Tibial nerve (tissue), 3 donors: Measurements from ENCODE around the gene MPZL1.

Source experiments
- CTCF ChIP-seq, 5 experiments: fragments of 200-600 bp in 3 of 5; fragments of 450-650 bp in 2 of 5; sonication (generic) in 3 of 5; IDR thresholded peaks; one replicate each; pipeline ENCODE4 v1.5.1; 2016 to 2019; ENCODE audit warnings: antibody characterized with exemption in 5 of 5, mild to moderate bottlenecking in 3 of 5, moderate library complexity in 2 of 5
- POLR2A ChIP-seq, 2 donors: fragments of 450-650 bp; IDR thresholded peaks; one replicate each; pipeline ENCODE4 v1.6.1; 2017; ENCODE audit warnings: antibody characterized with exemption in 2 of 2, mild to moderate bottlenecking in 2 of 2, moderate library complexity in 2 of 2

DNA sequence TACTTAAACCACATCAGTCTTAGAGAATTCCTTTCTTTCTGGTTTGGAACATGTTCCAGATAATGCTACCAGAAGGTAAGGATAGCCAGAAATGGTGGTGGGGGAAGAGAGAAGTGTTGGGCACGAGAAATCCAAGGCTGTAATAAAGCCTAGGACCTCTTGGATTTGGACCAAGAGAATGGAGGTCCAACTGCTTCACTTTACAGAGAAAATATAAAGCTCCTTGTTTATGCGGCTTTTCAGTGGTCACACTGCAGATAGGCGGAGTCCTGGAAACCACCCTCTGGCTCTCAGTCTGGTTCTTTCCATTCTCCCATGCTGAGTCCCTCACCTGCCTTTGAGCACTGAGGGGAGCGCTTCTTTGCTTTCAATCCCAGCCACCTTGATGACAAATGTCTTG is 104.3 kb downstream of the MPZL1 start:
- TF ChIP-seq CTCF (IDR thresholded peaks at IDR 0.05) (no peak), POLR2A (IDR thresholded peaks at IDR 0.05) (no peak)
